Left cardiac atrium (tissue), 4 donors: Measurements from ENCODE around the gene NGEF. TPM values are rescaled to one million over a fixed set of nuclear protein-coding genes. Genes with fewer than 3 reads are reported as not detected.
A peak's percentile ranks its signal among the peaks of the same experiment; 100 is the strongest.
"Not testable (repeated sequence)": the region's sequence is repeated elsewhere in the genome, so short reads cannot be mapped to it uniquely, and the experiment has no call there.

ENCODE experiments used
- ATAC-seq, 2 donors: fragments of 200-7000 bp; cut with Tn5 transposase; one replicate each; pipeline ENCODE4 v1.9.1; 2020; ENCODE audit warnings: mild to moderate bottlenecking in 2 of 2, moderate library complexity in 2 of 2
- DNase-seq: peaks from one replicate; pipeline ENCODE4 v3.0.0-alpha.2; 2020
- intact Hi-C, 2 donors: fragments of 100-400 bp; cut with DNase I; formaldehyde crosslinking; loops; one replicate each; pipeline versions ENCODE4 v1.14.1 to v1.15.1; 2022 to 2023
- total RNA-seq, 2 donors: library from RNA; stranded (reverse); fragmentation: NEBNext Ultra II Directional; extraction: Animal tissue kit (Norgen Biotek cat#: 25700); gene quantifications; one replicate each; pipeline ENCODE4 v1.2.1, GENCODE V29; 2021
- donor health status: DM: no; HTN: yes; CAD: no.
- donor health status: DM: no; HTN: yes; CAD: no; lungs with severe emphysema.
- donor health status: DM: yes; HTN: yes; CAD: no.
- donor health status: Dilated cardiomyopathy.

Gene NGEF
- total RNA-seq, 2 donors from 2014 or later, result 1.6 TPM

DNA sequence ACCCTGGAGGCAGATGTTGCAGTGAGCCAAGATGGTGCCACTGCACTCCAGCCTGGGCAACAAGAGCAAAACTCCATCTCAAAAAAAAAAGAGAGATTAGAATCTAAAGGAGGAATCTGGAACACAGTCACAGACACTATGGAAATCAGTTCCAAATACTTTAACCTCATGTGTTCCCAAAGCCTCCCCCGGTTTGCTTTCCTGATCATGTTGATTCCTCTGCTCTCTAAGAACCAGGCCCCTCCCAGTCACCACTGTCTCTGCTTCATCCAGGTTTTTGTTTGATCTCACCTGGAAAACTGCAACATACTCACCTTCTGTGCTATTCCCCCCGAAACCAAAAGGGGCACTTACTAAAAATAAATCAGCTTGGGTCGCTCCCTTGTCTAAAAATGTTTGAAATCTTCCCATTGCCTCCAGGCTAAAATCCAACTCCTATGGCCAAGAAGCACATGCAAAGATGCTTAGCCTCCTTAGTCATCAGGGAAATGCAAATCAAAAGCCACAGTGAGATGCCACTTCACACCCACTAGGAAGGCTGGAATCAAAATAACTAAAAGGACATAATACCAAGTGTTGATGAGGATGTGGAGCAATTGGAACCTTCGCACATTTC is 13.2 kb upstream of the NGEF start:
- no peak for DNase-seq
- no peak for ATAC-seq
- intact Hi-C loops, result no loop called here

DNA sequence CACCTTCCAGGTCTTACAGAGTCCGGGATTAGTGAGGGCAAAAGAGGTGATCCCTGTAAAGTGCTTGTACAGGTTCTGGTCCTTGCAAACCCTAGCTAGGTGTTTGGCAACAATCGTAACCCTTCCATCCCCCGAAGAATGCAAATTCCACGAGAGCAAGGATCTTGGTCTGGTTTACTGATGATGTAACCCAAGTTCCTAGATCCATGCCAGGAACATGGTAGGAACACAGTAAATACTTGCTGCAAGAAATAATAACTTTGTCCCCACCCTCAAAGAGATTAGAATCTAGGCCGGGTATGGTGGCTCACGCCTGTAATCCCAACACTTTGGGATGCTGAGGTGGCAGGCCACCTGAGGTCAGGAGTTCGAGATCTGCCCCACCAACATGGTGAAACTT is 12.7 kb upstream of the NGEF start:
- intact Hi-C loops, result no loop called here

GRCh38 chr2:233023761-233024410 is 10.8 kb upstream of the NGEF start:
- intact Hi-C loops, result no loop called here
- ATAC-seq (no peak), DNase-seq (no peak)

More for the DNA sequence above, 12.7 kb upstream of the NGEF start:
- DNase-seq (no peak), ATAC-seq (no peak)

GRCh38 chr2:233023007-233023760 is 10.1 kb upstream of the NGEF start:
- DNase-seq, result no peak
- intact Hi-C loops, result no loop called here
- ATAC-seq, result no peak

DNA sequence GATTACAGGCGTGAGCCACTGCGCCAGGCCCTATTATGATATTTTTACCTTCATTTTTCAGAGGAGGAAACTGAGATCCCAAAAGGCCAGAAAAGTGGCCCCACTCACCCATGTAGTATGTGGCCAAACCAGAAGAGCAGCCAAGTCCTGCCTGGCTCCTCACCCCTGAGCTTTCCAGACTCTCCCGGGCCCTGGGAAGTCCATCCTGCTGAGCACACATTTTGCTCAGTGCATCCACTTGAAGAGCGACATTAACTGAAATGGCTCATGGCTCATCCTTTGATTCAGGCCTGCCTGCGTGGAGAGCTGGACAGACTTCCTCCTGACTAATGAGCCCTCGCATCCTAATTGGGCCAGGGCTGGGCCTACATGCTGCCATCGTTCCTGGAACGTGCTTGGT is 9.5 kb upstream of the NGEF start:
- no peak for DNase-seq
- no peak for ATAC-seq
- intact Hi-C loops, result no loop called here

DNA sequence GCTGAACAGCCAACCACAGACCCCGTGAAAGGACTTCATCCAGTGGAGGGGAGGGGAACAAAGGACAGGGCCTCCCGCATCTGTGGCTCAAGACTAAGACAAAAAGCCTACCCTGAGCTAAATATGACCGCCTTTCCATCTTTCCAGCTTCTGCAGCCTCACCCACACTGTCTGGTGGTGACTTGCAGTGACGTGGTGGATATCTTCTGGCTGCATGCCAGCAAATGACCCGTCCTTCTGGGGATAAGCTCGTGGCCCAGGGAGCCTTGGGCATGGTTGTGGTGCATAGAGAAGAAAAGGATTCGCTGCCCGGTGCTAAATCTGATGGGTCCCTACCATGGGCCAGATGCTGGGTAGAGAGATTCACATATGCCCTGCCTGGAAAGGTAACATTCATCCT is 8.7 kb upstream of the NGEF start:
- no peak for DNase-seq
- intact Hi-C loops, result no loop called here
- ATAC-seq, result no peak

- DNase-seq (no peak), ATAC-seq (no peak)
- intact Hi-C loops, result no loop called here
These were observed 7.4 kb upstream of the NGEF start for GRCh38 chr2:233020454-233020853.

DNA sequence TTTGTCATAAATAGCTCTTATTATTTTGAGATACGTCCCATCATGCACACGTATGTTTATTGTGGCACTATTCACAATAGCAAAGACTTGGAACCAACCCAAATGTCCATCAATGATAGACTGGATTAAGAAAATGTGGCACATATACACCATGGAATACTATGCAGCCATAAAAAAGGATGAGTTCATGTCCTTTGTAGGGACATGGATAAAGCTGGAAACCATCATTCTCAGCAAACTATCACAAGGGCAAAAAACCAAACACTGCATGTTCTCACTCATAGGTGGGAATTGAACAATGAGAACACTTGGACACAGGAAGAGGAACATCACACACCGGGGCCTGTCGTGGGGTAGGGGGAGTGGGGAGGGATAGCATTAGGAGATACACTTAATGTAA is 6.6 kb upstream of the NGEF start:
- intact Hi-C loops, ATAC-seq, DNase-seq: not testable (repeated sequence)

- no peak for ATAC-seq
- DNase-seq, result no peak
- intact Hi-C loops, result no loop called here
These were observed 4.9 kb upstream of the NGEF start for GRCh38 chr2:233017947-233018346.

DNA sequence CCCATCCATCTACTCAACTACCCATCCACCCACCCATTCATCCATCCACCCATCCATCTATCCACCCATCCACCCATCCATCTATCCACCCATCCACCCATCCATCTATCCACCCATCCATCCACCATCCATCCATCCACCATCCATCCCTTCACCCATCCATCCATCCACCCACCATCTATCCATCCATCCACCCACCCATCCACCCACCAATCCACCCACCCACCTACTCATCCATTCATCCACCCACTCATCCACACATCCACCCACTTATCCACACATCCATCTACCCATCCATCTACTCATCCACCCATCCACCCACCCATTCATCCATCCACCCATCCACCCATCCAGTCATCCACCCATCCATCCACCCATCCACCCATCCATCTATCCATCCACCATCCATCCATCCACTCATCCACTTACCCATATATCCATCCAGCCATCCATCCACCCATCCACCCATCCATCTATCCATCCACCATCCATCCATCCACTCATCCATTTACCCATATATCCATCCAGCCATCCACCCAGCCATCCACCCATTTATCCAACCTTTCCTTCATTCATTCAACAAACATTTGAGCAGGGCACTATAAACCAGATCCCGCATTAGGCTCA is 2.1 kb upstream of the NGEF start:
- intact Hi-C loops, result no loop called here
- ATAC-seq (no peak), DNase-seq (no peak)

DNA sequence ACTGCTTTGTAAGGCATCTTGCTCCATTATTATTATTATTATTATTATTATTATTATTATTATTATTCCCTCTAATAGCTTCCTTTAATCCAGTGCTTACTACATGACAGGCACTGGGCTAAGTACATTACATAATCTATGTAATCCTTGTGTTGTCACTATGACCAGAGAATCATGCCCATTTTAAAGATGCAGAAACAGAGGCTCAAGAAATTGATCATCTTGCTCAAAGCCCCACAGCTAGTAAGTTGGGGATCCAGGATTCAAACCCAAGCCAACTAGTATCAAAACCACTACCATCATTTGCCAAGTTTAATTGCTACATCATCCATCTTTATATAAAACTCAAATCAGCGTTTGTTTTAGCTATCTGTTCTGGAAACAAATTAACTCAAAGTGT is 594 bp upstream of the NGEF start:
- intact Hi-C loops, result no loop called here
- ATAC-seq (no peak), DNase-seq (no peak)

DNA sequence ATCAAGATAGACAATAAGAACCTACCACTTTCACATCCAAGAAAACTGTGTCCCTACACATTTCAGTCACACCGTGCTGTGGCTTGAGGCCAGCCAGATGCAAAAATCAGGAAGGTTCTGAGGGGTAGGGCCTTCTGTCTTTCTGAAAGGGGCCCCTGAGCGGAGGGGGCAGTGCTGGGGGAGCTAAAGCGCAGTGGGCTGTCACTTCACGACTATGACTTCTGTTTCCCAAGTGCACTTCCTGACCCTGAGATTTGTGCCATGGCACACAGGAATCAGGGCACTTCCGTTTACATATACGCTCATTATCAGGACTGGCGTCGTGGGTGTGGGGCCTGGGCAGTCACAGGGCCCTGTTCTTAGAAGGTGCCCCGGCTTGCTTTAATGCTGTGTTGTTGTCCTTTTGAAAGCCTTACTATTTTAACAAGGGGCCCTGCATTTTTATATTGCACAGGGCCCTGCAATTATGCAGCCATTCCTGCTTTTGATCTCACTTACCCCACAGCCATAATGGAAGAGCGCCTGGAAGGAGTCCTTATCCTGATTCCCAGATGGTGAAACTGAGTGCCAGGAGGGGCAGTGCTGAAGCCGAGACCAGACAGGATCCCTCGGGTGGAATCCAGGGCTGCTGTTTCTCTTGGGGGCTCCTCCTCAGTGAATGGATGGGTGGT is 620 bp downstream of the NGEF start:
- no peak for DNase-seq
- intact Hi-C loops, result no loop called here
- ATAC-seq, result no peak

DNA sequence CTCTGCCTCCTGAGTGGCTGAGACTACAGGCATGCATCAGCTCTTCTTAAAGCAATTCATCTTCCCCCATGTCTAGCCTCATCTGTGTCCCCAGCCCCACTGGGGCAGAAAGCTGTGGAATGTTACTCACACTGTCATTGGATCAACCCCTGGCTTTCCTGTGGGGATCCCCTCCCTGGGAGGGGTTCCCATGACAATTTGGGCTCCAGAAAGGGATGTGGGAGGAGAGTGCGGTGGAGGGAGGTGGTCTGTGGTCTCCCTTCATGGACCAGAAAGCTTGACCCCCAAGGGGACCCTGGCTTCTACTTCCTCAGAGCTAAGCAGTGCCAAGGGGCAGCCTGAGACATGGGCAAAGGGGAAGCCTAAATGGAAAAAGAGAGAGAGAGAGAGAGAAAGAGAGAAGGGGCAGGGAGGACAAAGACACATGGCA is 1.3 kb downstream of the NGEF start:
- intact Hi-C loops, result no loop called here
- DNase-seq (no peak), ATAC-seq (no peak)

DNA sequence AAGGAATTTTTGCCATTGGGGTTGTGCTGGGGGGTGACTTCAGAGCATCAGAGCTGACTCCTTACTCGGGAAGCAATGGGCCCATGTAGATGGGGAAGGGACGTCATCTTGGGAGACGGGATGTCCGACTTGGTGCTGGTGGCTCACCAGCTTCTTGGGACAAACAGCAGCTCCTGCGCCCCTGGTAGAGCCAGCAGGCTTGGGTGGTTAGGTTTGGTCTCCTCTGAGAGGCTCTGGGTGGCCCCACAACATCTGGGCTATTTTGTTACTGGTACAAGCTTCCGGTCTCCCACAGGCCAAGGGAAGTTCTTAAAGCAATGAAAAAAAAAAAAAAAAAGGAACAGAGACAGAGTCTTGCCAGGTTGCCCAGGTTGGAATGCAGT is 1.8 kb downstream of the NGEF start:
- DNase-seq (no peak), ATAC-seq (no peak)

GRCh38 chr2:233010569-233011267 is 2.3 kb downstream of the NGEF start:
- DNase-seq (no peak), ATAC-seq (no peak)
- intact Hi-C loops, result no loop called here

More for the DNA sequence above, 1.8 kb downstream of the NGEF start:
- intact Hi-C loops, result no loop called here

- ATAC-seq (no peak), DNase-seq (no peak)
- intact Hi-C loops, result no loop called here
These were observed 3.4 kb downstream of the NGEF start for GRCh38 chr2:233009661-233010060.

- intact Hi-C loops, result no loop called here
- no peak for ATAC-seq
- DNase-seq, result peak; percentile 54
These were observed 5.3 kb downstream of the NGEF start for GRCh38 chr2:233007739-233008138.

DNA sequence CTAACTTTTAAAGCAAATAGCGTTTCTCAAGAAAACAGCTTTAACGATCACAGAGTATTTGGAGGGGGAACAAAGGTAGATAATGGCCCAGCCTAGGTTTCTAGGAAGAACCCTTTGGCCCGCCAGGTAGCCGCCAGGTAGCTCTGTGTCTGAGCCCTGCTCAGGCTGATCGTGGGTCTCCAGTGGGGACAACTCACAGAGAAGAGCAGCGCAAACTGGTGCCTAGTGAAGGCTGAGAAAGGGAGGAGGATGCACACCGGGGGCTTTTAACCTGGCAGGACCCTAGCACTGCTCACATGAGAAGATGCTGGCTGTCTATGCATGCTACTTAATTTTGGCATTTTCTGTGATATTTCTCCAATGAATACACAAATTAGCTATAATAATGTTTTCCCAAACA is 5.8 kb downstream of the NGEF start:
- no peak for DNase-seq
- ATAC-seq, result no peak
- intact Hi-C loops, result no loop called here

- ATAC-seq (no peak), DNase-seq (no peak)
- intact Hi-C loops, result no loop called here
These were observed 6.4 kb downstream of the NGEF start for GRCh38 chr2:233006648-233007047.
